ENCODE measurements around the gene PBX3. TPM values are rescaled to one million over a fixed set of nuclear protein-coding genes. Genes with fewer than 3 reads are reported as not detected.
A peak's percentile ranks its signal among the peaks of the same experiment; 100 is the strongest.

PBX3 gene
- total RNA-seq, 1 experiment from 2014 or later: 46.0 TPM

DNA sequence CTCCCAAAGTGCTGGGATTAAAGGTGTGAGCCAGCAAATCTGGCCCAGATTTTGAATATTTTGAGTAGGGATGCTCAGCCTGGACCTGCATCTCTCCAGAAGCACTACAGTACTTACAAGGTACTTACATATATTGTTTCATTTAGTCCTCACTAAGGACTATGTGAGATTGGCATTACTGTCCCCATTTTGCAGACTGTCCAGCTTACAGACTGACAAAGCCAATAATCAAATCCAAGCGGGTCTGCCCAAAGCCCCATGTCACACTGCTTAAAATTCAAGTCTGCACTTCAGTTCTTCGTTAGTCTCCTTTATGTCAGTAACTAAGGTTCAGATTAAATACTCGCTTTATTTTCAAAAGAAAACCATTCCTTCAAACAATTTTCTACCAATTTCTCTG is 47.3 kb upstream of the PBX3 start:
- Histone ChIP-seq H2BK120ac (ENCODE audit: low read depth, low read length, poor library complexity, severe bottlenecking) (no peak overlapping the region), H3K4me2 (ENCODE audit: insufficient read depth, insufficient read length, low read length) (no peak overlapping the region), H2BK5ac (ENCODE audit: insufficient read length, low read length) (no peak overlapping the region), H3K23me2 (ENCODE audit: insufficient read length, low read depth, low read length, poor library complexity, severe bottlenecking) (no peaks in the 10 kb centered on the region), H4K5ac (ENCODE audit: insufficient read length, low read depth, low read length) (no peak overlapping the region), H3K56ac (ENCODE audit: insufficient read length, low read depth, low read length) (no peak overlapping the region), H2BK12ac (ENCODE audit: insufficient read length, low read depth, low read length) (no peak overlapping the region), H4K91ac (ENCODE audit: insufficient read length, low read depth, low read length) (no peak overlapping the region), H2AK5ac (ENCODE audit: insufficient read length, low read length) (no peak overlapping the region), H3K27ac (ENCODE audit: insufficient read length, low read depth, low read length) (no peak overlapping the region), H3K9me3 (ENCODE audit: control insufficient read depth, low read depth, low read length) (no peaks in the 10 kb centered on the region), H4K8ac (replicated peaks; ENCODE audit: insufficient read length, low read depth, low read length) (no peak overlapping the region), H2BK20ac (ENCODE audit: low read depth, low read length, poor library complexity, severe bottlenecking) (no peak overlapping the region), H3K9ac (ENCODE audit: extremely low read depth, insufficient read length, low read length) (no peak overlapping the region), H2BK15ac (ENCODE audit: low read depth, low read length) (no peak overlapping the region), H3K4ac (ENCODE audit: low read depth, low read length) (no peak overlapping the region), H3T11ph (ENCODE audit: low read length) (no peak overlapping the region), H3K27me3 (ENCODE audit: insufficient read depth, low read length) (no peaks in the 10 kb centered on the region), H3K4me1 (ENCODE audit: insufficient read depth, low read length) (peaks cover 10% of the 10 kb centered on the region; the same call in 1 of the 2 replicates), H2AFZ (ENCODE audit: low read length) (no peak overlapping the region), H3K14ac (ENCODE audit: insufficient read depth, low read length) (no peak overlapping the region), H3K23ac (ENCODE audit: insufficient read length, low read depth, low read length) (no peak overlapping the region), H4K20me1 (ENCODE audit: control insufficient read depth, insufficient read depth, insufficient read length) (no peaks in the 10 kb centered on the region), H3K79me2 (ENCODE audit: insufficient read depth, low read length) (peaks cover 25% of the 10 kb centered on the region; the same call in 1 of the 2 replicates), H3K18ac (ENCODE audit: insufficient read length, low read depth, low read length) (no peak overlapping the region), H3K79me1 (ENCODE audit: insufficient read depth, low read depth, low read length, poor library complexity, severe bottlenecking) (peaks cover 11% of the 10 kb centered on the region)
- no peak for DNase-seq
- no peaks in the 10 kb centered on the region for H3K27me3 Mint-ChIP-seq (ENCODE audit: low read depth)
- 100% methylated on average over 1 of the region's 3 CpGs for WGBS (ENCODE audit: extremely low coverage, insufficient read length, low lambda C conversion rate)
- TF ChIP-seq, protein P1, sequence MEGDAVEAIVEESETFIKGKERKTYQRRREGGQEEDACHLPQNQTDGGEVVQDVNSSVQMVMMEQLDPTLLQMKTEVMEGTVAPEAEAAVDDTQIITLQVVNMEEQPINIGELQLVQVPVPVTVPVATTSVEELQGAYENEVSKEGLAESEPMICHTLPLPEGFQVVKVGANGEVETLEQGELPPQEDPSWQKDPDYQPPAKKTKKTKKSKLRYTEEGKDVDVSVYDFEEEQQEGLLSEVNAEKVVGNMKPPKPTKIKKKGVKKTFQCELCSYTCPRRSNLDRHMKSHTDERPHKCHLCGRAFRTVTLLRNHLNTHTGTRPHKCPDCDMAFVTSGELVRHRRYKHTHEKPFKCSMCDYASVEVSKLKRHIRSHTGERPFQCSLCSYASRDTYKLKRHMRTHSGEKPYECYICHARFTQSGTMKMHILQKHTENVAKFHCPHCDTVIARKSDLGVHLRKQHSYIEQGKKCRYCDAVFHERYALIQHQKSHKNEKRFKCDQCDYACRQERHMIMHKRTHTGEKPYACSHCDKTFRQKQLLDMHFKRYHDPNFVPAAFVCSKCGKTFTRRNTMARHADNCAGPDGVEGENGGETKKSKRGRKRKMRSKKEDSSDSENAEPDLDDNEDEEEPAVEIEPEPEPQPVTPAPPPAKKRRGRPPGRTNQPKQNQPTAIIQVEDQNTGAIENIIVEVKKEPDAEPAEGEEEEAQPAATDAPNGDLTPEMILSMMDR (conservative IDR thresholded peaks at IDR 0.05): no peak
- no peaks in the 10 kb centered on the region for H3K36me3 Mint-ChIP-seq (ENCODE audit: insufficient read depth in 1 of 3, low read depth in 3 of 3)
- H3K9me3 Mint-ChIP-seq: no peaks in the 10 kb centered on the region
- peak overlapping the region in 1 of 3 experiments; percentile 81; a peak in 3 of 7 replicates for H3K27ac Mint-ChIP-seq
- peaks cover 37 to 45% of the 10 kb centered on the region in 2 experiments for H3K4me1 Mint-ChIP-seq
- H3K4me3 Mint-ChIP-seq: no peak overlapping the region
